ENCODE results near the gene RAB12. TPM values are rescaled to one million over a fixed set of nuclear protein-coding genes. Genes with fewer than 3 reads are reported as not detected.
"Not testable (repeated sequence)": the region's sequence is repeated elsewhere in the genome, so short reads cannot be mapped to it uniquely, and the experiment has no call there.

Gene RAB12
- total and polyA plus RNA-seq, 4 donors: 27.7 to 47.7 (median 41.6) TPM

- H3K4me1 ChIP-seq (ENCODE audit: control insufficient read depth in 1 of 2, insufficient read depth in 2 of 2, low read length in 2 of 2): no peaks in the 10 kb centered on the region
These were observed 10.8 kb downstream of the RAB12 start for GRCh38 chr18:8619835-8620577.

GRCh38 chr18:8620845-8621244, 11.6 kb downstream of the RAB12 start:
- Histone ChIP-seq H3K27ac (ENCODE audit: low read depth in 1 of 2, low read length in 2 of 2) (no peak overlapping the region), H3K36me3 (ENCODE audit: control insufficient read depth in 1 of 2, insufficient read depth in 2 of 2, low read length in 1 of 2) (peaks cover 0 to 3% of the 10 kb centered on the region in 2 donors), H3K4me1 (ENCODE audit: control insufficient read depth in 1 of 2, insufficient read depth in 2 of 2, low read length in 2 of 2) (no peaks in the 10 kb centered on the region), H3K9me3 (ENCODE audit: control insufficient read depth, low read length) (no peaks in the 10 kb centered on the region), H3K27me3 (ENCODE audit: control insufficient read depth in 1 of 2, insufficient read depth in 2 of 2, low read length in 1 of 2) (no peaks in the 10 kb centered on the region), H3K4me3 (ENCODE audit: low read length in 2 of 2) (no peak overlapping the region)
- no peak for ATAC-seq (ENCODE audit: low FRiP score)
- 82 to 84% methylated on average over 3 of the region's 3 CpGs for WGBS, 2 donors
- DNase-seq: no peak
- intact Hi-C loops (cut with DNase I): no loop called here

More at GRCh38 chr18:8619835-8620577, 10.8 kb downstream of the RAB12 start:
- Histone ChIP-seq H3K9me3 (ENCODE audit: control insufficient read depth, low read length) (no peaks in the 10 kb centered on the region), H3K27me3 (ENCODE audit: control insufficient read depth in 1 of 2, insufficient read depth in 2 of 2, low read length in 1 of 2) (no peaks in the 10 kb centered on the region), H3K36me3 (ENCODE audit: control insufficient read depth in 1 of 2, insufficient read depth in 2 of 2, low read length in 1 of 2) (no peaks in the 10 kb centered on the region), H3K27ac (ENCODE audit: low read depth in 1 of 2, low read length in 2 of 2) (no peak overlapping the region), H3K4me3 (ENCODE audit: low read length in 2 of 2) (no peak overlapping the region)
- WGBS, 2 donors: 87 to 96% methylated on average over 6 of the region's 6 CpGs
- intact Hi-C loops (cut with DNase I): no loop called here
- ATAC-seq (ENCODE audit: low FRiP score) (no peak), DNase-seq (no peak)

- H3K27ac ChIP-seq (ENCODE audit: low read depth in 1 of 2, low read length in 2 of 2); H3K4me3 ChIP-seq (ENCODE audit: low read length in 2 of 2); intact Hi-C loops (cut with DNase I); DNase-seq; H3K27me3 ChIP-seq (ENCODE audit: control insufficient read depth in 1 of 2, insufficient read depth in 2 of 2, low read length in 1 of 2); H3K36me3 ChIP-seq (ENCODE audit: control insufficient read depth in 1 of 2, insufficient read depth in 2 of 2, low read length in 1 of 2); H3K9me3 ChIP-seq (ENCODE audit: control insufficient read depth, low read length); H3K4me1 ChIP-seq (ENCODE audit: control insufficient read depth in 1 of 2, insufficient read depth in 2 of 2, low read length in 2 of 2); ATAC-seq (ENCODE audit: low FRiP score): not testable (repeated sequence)
- 83 to 85% methylated on average over 10 of the region's 10 CpGs for WGBS, 2 donors
These were observed 13.4 kb downstream of the RAB12 start for GRCh38 chr18:8622625-8623024.

GRCh38 chr18:8623549-8624106, 14.4 kb downstream of the RAB12 start:
- Histone ChIP-seq H3K9me3 (ENCODE audit: control insufficient read depth, low read length) (no peaks in the 10 kb centered on the region), H3K36me3 (ENCODE audit: control insufficient read depth in 1 of 2, insufficient read depth in 2 of 2, low read length in 1 of 2) (peaks cover 0 to 3% of the 10 kb centered on the region in 2 donors), H3K4me1 (ENCODE audit: control insufficient read depth in 1 of 2, insufficient read depth in 2 of 2, low read length in 2 of 2) (no peaks in the 10 kb centered on the region), H3K27me3 (ENCODE audit: control insufficient read depth in 1 of 2, insufficient read depth in 2 of 2, low read length in 1 of 2) (no peaks in the 10 kb centered on the region), H3K4me3 (ENCODE audit: low read length in 2 of 2) (no peak overlapping the region), H3K27ac (ENCODE audit: low read depth in 1 of 2, low read length in 2 of 2) (no peak overlapping the region)
- 77 to 86% methylated on average over 4 of the region's 4 CpGs for WGBS, 2 donors
- intact Hi-C loops (cut with DNase I): no loop called here
- ATAC-seq (ENCODE audit: low FRiP score) (peak; percentile 57), DNase-seq (peak in 1 of 2 donors; percentile 51)

- no peak overlapping the region for H3K27ac ChIP-seq (ENCODE audit: low read depth in 1 of 2, low read length in 2 of 2)
- 84 to 90% methylated on average over 13 of the region's 13 CpGs for WGBS, 2 donors
- H3K9me3 ChIP-seq (ENCODE audit: control insufficient read depth, low read length): no peaks in the 10 kb centered on the region
- H3K36me3 ChIP-seq (ENCODE audit: control insufficient read depth in 1 of 2, insufficient read depth in 2 of 2, low read length in 1 of 2): peaks cover 0 to 3% of the 10 kb centered on the region in 2 donors
- ATAC-seq (ENCODE audit: low FRiP score): no peak
- no peaks in the 10 kb centered on the region for H3K4me1 ChIP-seq (ENCODE audit: control insufficient read depth in 1 of 2, insufficient read depth in 2 of 2, low read length in 2 of 2)
- intact Hi-C loops (cut with DNase I): no loop called here
- H3K4me3 ChIP-seq (ENCODE audit: low read length in 2 of 2): no peak overlapping the region
- no peaks in the 10 kb centered on the region for H3K27me3 ChIP-seq (ENCODE audit: control insufficient read depth in 1 of 2, insufficient read depth in 2 of 2, low read length in 1 of 2)
- no peak for DNase-seq
These were observed 16.3 kb downstream of the RAB12 start for GRCh38 chr18:8625461-8626092.

GRCh38 chr18:8626414-8627106, 17.3 kb downstream of the RAB12 start:
- ATAC-seq (ENCODE audit: low FRiP score) (no peak), DNase-seq (no peak)
- 83 to 85% methylated on average over 6 of the region's 6 CpGs for WGBS, 2 donors
- peaks cover 0 to 3% of the 10 kb centered on the region in 2 donors for H3K36me3 ChIP-seq (ENCODE audit: control insufficient read depth in 1 of 2, insufficient read depth in 2 of 2, low read length in 1 of 2)
- H3K9me3 ChIP-seq (ENCODE audit: control insufficient read depth, low read length): no peaks in the 10 kb centered on the region
- no peaks in the 10 kb centered on the region for H3K4me1 ChIP-seq (ENCODE audit: control insufficient read depth in 1 of 2, insufficient read depth in 2 of 2, low read length in 2 of 2)
- H3K27me3 ChIP-seq (ENCODE audit: control insufficient read depth in 1 of 2, insufficient read depth in 2 of 2, low read length in 1 of 2): no peaks in the 10 kb centered on the region
- intact Hi-C loops (cut with DNase I): no loop called here
- no peak overlapping the region for H3K27ac ChIP-seq (ENCODE audit: low read depth in 1 of 2, low read length in 2 of 2)
- H3K4me3 ChIP-seq (ENCODE audit: low read length in 2 of 2): no peak overlapping the region

GRCh38 chr18:8627107-8627472, 17.9 kb downstream of the RAB12 start:
- DNase-seq (no peak), ATAC-seq (ENCODE audit: low FRiP score) (no peak)
- Histone ChIP-seq H3K4me1 (ENCODE audit: control insufficient read depth in 1 of 2, insufficient read depth in 2 of 2, low read length in 2 of 2) (no peaks in the 10 kb centered on the region), H3K36me3 (ENCODE audit: control insufficient read depth in 1 of 2, insufficient read depth in 2 of 2, low read length in 1 of 2) (peaks cover 0 to 3% of the 10 kb centered on the region in 2 donors), H3K9me3 (ENCODE audit: control insufficient read depth, low read length) (no peaks in the 10 kb centered on the region), H3K4me3 (ENCODE audit: low read length in 2 of 2) (no peak overlapping the region), H3K27ac (ENCODE audit: low read depth in 1 of 2, low read length in 2 of 2) (no peak overlapping the region), H3K27me3 (ENCODE audit: control insufficient read depth in 1 of 2, insufficient read depth in 2 of 2, low read length in 1 of 2) (no peaks in the 10 kb centered on the region)
- intact Hi-C loops (cut with DNase I): no loop called here
- 74 to 82% methylated on average over 11 of the region's 11 CpGs for WGBS, 2 donors

- intact Hi-C loops (cut with DNase I): no loop called here
- Histone ChIP-seq H3K9me3 (ENCODE audit: control insufficient read depth, low read length) (no peaks in the 10 kb centered on the region), H3K36me3 (ENCODE audit: control insufficient read depth in 1 of 2, insufficient read depth in 2 of 2, low read length in 1 of 2) (peaks cover 0 to 4% of the 10 kb centered on the region in 2 donors), H3K27ac (ENCODE audit: low read depth in 1 of 2, low read length in 2 of 2) (no peak overlapping the region), H3K4me3 (ENCODE audit: low read length in 2 of 2) (no peak overlapping the region), H3K27me3 (ENCODE audit: control insufficient read depth in 1 of 2, insufficient read depth in 2 of 2, low read length in 1 of 2) (no peaks in the 10 kb centered on the region), H3K4me1 (ENCODE audit: control insufficient read depth in 1 of 2, insufficient read depth in 2 of 2, low read length in 2 of 2) (no peaks in the 10 kb centered on the region)
- no peak for ATAC-seq (ENCODE audit: low FRiP score)
- DNase-seq: no peak
- 90 to 91% methylated on average over 4 of the region's 4 CpGs for WGBS, 2 donors
These were observed 18.3 kb downstream of the RAB12 start for GRCh38 chr18:8627540-8627939.

All from aorta (tissue), 5 donors.